GM12878 (cell line): Measurements from ENCODE around the gene CSHL1. TPM values are rescaled to one million over a fixed set of nuclear protein-coding genes. Genes with fewer than 3 reads are reported as not detected.
A peak's percentile ranks its signal among the peaks of the same experiment; 100 is the strongest.

Experiments
- E4F1 ChIP-seq: fragments of 450-650 bp; IDR thresholded peaks from 2 replicates; pipeline ENCODE4 v1.6.1; 2018; ENCODE audit warnings: borderline replicate concordance, mild to moderate bottlenecking; ENCODE audit not compliant: partially characterized antibody
- EZH2 ChIP-seq: IDR thresholded peaks from 2 replicates; pipeline ENCODE4 v1.6.1; 2012; ENCODE audit warnings: low read depth, mild to moderate bottlenecking, control low read depth, inconsistent platforms, low read length, borderline replicate concordance; ENCODE audit not compliant: control insufficient read depth
- FOXK2 ChIP-seq: fragments of 450-650 bp; IDR thresholded peaks from 2 replicates; pipeline ENCODE4 v1.6.1; 2017; ENCODE audit warnings: mild to moderate bottlenecking, moderate library complexity
- HDGF ChIP-seq: fragments of 450-650 bp; IDR thresholded peaks from 2 replicates; pipeline ENCODE4 v1.6.1; 2016; ENCODE audit warnings: antibody characterized with exemption
- HSF1 ChIP-seq: fragments of 150-350 bp; IDR thresholded peaks from 2 replicates; pipeline ENCODE4 v1.6.1; 2014; ENCODE audit warnings: mild to moderate bottlenecking, low read depth, low read length
- JUND ChIP-seq: IDR thresholded peaks from 2 replicates; pipeline ENCODE4 v1.6.1; 2012; ENCODE audit warnings: low read depth, mild to moderate bottlenecking, low read length, improper control_type of control experiment, moderate library complexity
- MEF2A ChIP-seq: IDR thresholded peaks from 2 replicates; pipeline ENCODE4 v1.6.1; 2011; ENCODE audit warnings: low read depth, mild to moderate bottlenecking, low read length, moderate library complexity; ENCODE audit not compliant: insufficient read depth
- MEF2B ChIP-seq: fragments of 450-650 bp; IDR thresholded peaks from 2 replicates; pipeline ENCODE4 v1.6.1; 2018; ENCODE audit warnings: mild to moderate bottlenecking, moderate library complexity; ENCODE audit not compliant: partially characterized antibody, poor library complexity, severe bottlenecking
- MTA2 ChIP-seq: fragments of 450-650 bp; IDR thresholded peaks from 2 replicates; pipeline ENCODE4 v1.6.1; 2016; ENCODE audit warnings: low read depth, mild to moderate bottlenecking, moderate library complexity
- MYC ChIP-seq: IDR thresholded peaks from 2 replicates; pipeline ENCODE4 v1.6.1; 2011; ENCODE audit warnings: mild to moderate bottlenecking, low read length, moderate library complexity, inconsistent platforms; ENCODE audit not compliant: insufficient read depth, insufficient replicate concordance, insufficient read length, severe bottlenecking
- NBN ChIP-seq: fragments of 450-650 bp; IDR thresholded peaks from 2 replicates; pipeline ENCODE4 v1.6.1; 2016
- NFXL1 ChIP-seq: fragments of 450-650 bp; IDR thresholded peaks from 2 replicates; pipeline ENCODE4 v1.6.1; 2017; ENCODE audit warnings: antibody characterized with exemption, mild to moderate bottlenecking, borderline replicate concordance
- NR2C1 ChIP-seq: fragments of 450-650 bp; IDR thresholded peaks from 2 replicates; pipeline ENCODE4 v1.6.1; 2017; ENCODE audit warnings: antibody characterized with exemption, mild to moderate bottlenecking, moderate library complexity
- PAX5 ChIP-seq: IDR thresholded peaks from 2 replicates; pipeline ENCODE4 v1.6.1; 2011; ENCODE audit warnings: low read depth, low read length, borderline replicate concordance
- PKNOX1 ChIP-seq: fragments of 450-650 bp; IDR thresholded peaks from 2 replicates; pipeline ENCODE4 v1.6.1; 2016; ENCODE audit warnings: mild to moderate bottlenecking
- RAD51 ChIP-seq: fragments of 450-650 bp; IDR thresholded peaks from 2 replicates; pipeline ENCODE4 v1.6.1; 2016; ENCODE audit warnings: moderate library complexity, mild to moderate bottlenecking, inconsistent platforms
- RELB ChIP-seq: fragments of 450-650 bp; IDR thresholded peaks from 2 replicates; pipeline ENCODE4 v1.6.1; 2017; ENCODE audit warnings: low read depth, mild to moderate bottlenecking, moderate library complexity
- SMAD5 ChIP-seq: IDR thresholded peaks from 2 replicates; pipeline ENCODE4 v1.6.1; 2016; ENCODE audit warnings: antibody characterized with exemption, low read depth
- SMC3 ChIP-seq: IDR thresholded peaks from 2 replicates; pipeline ENCODE4 v1.6.1; 2011; ENCODE audit warnings: low read length, improper control_type of control experiment, borderline replicate concordance
- TCF12 ChIP-seq: IDR thresholded peaks from 2 replicates; pipeline ENCODE4 v1.6.1; 2011; ENCODE audit warnings: low read depth, mild to moderate bottlenecking, low read length
- WRNIP1 ChIP-seq: IDR thresholded peaks from 2 replicates; pipeline ENCODE4 v1.6.1; 2011; ENCODE audit warnings: low read depth, low read length, improper control_type of control experiment, borderline replicate concordance
- ZNF217 ChIP-seq: fragments of 450-650 bp; IDR thresholded peaks from 2 replicates; pipeline ENCODE4 v1.6.1; 2017; ENCODE audit warnings: antibody characterized with exemption, mild to moderate bottlenecking
- ZNF384 ChIP-seq: IDR thresholded peaks from 2 replicates; pipeline ENCODE4 v1.6.1; 2012; ENCODE audit warnings: low read depth, mild to moderate bottlenecking, low read length, improper control_type of control experiment, borderline replicate concordance
- polyA plus RNA-seq, 11 experiments: library from polyadenylated mRNA; depleted of rRNA in 4 of 11; unstranded in 6 of 11; stranded (reverse) in 5 of 11; fragments of >200 nt; fragmentation: Nextera tagmentation in 4 of 11; fragmentation: Illumina TruSeq in 1 of 11; extraction: Ambion mirVana in 4 of 11; extraction: Trizol in 1 of 11; gene quantifications; 1 replicate in 1 of 11; 2 replicates in 10 of 11; pipeline versions ENCODE4 v1.2.1 to v1.2.3, GENCODE V29; 2011 to 2016; ENCODE audit warnings: inconsistent platforms in 2 of 11, missing spikeins in 2 of 11, low read depth in 1 of 11
- total RNA-seq, 4 experiments: library from RNA; depleted of rRNA in 3 of 4; stranded (reverse); fragments of >200 nt in 3 of 4; fragmentation: Illumina TruSeq in 1 of 4; extraction: Trizol in 1 of 4; gene quantifications; 2 replicates each; pipeline versions ENCODE4 v1.2.1 to v1.2.3, GENCODE V29; 2013 to 2021

Gene CSHL1
- total and polyA plus RNA-seq, 10 of the 15 experiments (the other 5 are each of a cell fraction or from before 2014, with no cell fraction given): not detected

GRCh38 chr17:63946440-63947363 is 35.6 kb upstream of the CSHL1 start (continued):
- TF ChIP-seq RELB: 0 out of 2 replicates have a peak, but pooled peaks have one; percentile 19
- TF ChIP-seq SMC3: peak; percentile 82
- TF ChIP-seq MYC: no peak
- TF ChIP-seq TCF12: no peak
- no peak for TF ChIP-seq EZH2
- TF ChIP-seq ZNF217: 0 out of 2 replicates have a peak, but pooled peaks have one; percentile 40
- no peak for TF ChIP-seq PKNOX1
- no peak for TF ChIP-seq JUND
- TF ChIP-seq WRNIP1: no peak
- peak; percentile 61; the same call in 1 of the 2 replicates for TF ChIP-seq MTA2
- TF ChIP-seq PAX5: peak; percentile 84
- TF ChIP-seq HSF1: no peak
- TF ChIP-seq ZNF384: no peak
- no peak for TF ChIP-seq SMAD5
- no peak for TF ChIP-seq MEF2A
- TF ChIP-seq NBN: peak; percentile 43; the same call in 1 of the 2 replicates
- TF ChIP-seq E4F1: no peak
- no peak for TF ChIP-seq NR2C1
- peak; percentile 24; the same call in 1 of the 2 replicates for TF ChIP-seq FOXK2
- TF ChIP-seq NFXL1: peak; percentile 51; the same call in 1 of the 2 replicates
- peak; percentile 75 for TF ChIP-seq MEF2B
- no peak for TF ChIP-seq RAD51
- TF ChIP-seq HDGF: peak; percentile 69
